Suppressor macrophage treated with lipopolysaccharide for 4 hours (primary cell): ENCODE measurements around the gene HMGCL.
"Not testable (repeated sequence)": the region's sequence is repeated elsewhere in the genome, so short reads cannot be mapped to it uniquely, and the experiment has no call there.

ENCODE experiments used
- DNase-seq: peaks from one replicate; pipeline ENCODE4 v3.0.0-alpha.2; 2020

The HMGCL gene

GRCh38 chr1:23797478-23798448 is 27.5 kb downstream of the HMGCL start:
- DNase-seq, result no peak

DNA sequence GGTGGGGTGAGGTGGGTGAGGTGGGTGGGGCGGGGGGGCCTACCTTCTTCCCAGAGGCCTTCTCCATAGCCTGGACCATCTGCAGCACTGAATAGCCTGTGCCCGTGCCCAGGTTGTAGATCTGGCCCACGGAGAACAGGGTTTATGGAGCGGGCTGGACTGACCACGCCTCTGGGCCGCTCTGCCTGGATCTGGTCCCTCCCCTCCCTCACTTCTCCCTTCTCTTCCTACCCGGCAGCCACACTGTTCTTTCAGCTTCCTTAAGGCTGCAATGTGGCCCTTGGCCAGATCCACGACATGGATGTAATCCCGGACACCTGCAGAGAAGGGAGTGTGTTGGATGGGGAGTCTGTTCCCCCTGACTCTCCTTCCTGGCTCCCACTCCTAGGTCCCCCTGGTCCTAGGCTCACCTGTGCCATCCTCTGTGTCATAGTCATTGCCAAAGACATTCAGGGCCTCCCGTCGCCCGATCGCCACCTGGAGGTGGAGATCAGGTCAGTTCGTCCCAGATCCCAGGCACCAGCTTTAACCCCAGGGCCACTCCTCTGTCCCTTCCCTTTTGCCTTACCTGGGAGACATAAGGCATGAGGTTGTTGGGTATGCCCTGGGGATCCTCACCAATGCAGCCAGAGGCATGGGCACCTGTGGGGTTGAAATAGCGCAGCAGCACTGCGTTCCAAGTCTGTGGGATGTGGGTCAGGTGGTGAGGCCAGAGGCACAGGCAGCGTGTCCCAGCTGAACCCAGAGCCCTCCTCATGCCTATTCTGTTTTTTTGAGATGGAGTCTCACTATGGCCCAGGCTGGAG is 28.6 kb downstream of the HMGCL start:
- no peak for DNase-seq

GRCh38 chr1:23795676-23796465 is 29.4 kb downstream of the HMGCL start:
- no peak for DNase-seq

- not testable (repeated sequence) for DNase-seq
Measured at GRCh38 chr1:23794732-23795182, 30.5 kb downstream of the HMGCL start.

- no peak for DNase-seq
Measured at GRCh38 chr1:23793861-23794731, 31.1 kb downstream of the HMGCL start.

DNA sequence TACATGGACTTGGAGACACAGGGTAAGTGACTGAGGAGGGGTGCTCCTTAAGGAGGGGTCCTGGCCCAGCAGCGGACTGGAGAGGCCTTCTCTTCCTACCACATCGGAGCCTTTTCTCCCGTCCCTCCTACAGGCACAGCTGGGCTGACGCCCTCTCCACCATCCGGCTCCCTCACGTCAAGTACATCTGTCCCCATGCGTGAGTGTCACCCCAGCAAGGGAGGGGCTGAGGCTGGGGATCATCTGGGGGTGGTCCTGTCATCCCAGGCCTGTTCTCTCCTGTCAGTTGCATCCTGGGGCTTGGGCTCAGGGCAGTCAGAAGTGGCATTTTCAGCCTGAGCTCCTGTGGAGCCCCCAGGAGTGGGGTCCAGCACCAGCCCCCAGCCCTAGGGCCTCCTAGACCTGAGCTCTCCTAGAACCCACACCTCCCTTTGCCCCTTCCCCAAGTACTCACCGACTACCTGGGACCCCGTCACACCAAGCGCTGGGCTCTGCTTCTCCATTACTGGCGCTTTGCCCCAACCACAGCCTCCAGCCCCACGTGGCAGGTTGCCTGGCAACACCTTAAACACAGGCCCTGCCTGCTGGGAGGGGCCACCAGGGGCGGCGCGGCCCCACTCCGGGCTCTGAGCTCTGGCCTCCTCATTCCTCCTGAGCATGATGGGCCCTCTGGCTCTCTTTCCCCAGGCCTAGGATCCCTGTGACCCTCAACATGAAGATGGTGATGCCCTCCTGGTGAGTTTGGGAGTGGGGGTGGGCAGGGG is 32.0 kb downstream of the HMGCL start:
- DNase-seq, result no peak

- no peak for DNase-seq
Measured at GRCh38 chr1:23792151-23792945, 32.9 kb downstream of the HMGCL start.

GRCh38 chr1:23791516-23792047 is 33.6 kb downstream of the HMGCL start:
- DNase-seq, result no peak

- DNase-seq, result peak; percentile 96
Measured at GRCh38 chr1:23790696-23791515, 34.3 kb downstream of the HMGCL start, which contains the start of gene LYPLA2. TSS of gene LYPLA2 (plus strand) at chr1:23791145. CDS start at chr1:23792683, 1,538 bp downstream.

- no peak for DNase-seq
Measured at GRCh38 chr1:23788695-23789094, 36.5 kb downstream of the HMGCL start.

- no peak for DNase-seq
Measured at GRCh38 chr1:23787701-23788100, 37.5 kb downstream of the HMGCL start.

GRCh38 chr1:23784846-23785245 is 40.4 kb downstream of the HMGCL start:
- DNase-seq, result no peak

DNA sequence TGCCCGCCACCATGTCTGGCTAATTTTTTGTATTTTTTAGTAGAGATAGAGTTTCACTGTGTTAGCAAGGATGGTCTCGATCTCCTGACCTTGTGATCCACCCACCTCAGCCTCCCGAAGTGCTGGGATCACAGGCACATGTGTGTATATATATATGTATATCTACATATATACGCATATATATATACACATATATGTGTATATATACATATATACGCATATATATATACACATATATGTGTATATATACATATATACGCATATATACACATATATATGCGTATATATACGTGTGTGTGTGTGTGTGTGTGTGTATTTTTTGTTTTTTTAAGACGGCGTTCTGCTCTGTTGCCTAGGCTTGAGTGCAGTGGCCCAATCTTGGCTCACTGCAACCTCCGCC is 42.1 kb downstream of the HMGCL start:
- not testable (repeated sequence) for DNase-seq

- peak; percentile 61 for DNase-seq
Measured at GRCh38 chr1:23779826-23780371, 45.3 kb downstream of the HMGCL start.

DNA sequence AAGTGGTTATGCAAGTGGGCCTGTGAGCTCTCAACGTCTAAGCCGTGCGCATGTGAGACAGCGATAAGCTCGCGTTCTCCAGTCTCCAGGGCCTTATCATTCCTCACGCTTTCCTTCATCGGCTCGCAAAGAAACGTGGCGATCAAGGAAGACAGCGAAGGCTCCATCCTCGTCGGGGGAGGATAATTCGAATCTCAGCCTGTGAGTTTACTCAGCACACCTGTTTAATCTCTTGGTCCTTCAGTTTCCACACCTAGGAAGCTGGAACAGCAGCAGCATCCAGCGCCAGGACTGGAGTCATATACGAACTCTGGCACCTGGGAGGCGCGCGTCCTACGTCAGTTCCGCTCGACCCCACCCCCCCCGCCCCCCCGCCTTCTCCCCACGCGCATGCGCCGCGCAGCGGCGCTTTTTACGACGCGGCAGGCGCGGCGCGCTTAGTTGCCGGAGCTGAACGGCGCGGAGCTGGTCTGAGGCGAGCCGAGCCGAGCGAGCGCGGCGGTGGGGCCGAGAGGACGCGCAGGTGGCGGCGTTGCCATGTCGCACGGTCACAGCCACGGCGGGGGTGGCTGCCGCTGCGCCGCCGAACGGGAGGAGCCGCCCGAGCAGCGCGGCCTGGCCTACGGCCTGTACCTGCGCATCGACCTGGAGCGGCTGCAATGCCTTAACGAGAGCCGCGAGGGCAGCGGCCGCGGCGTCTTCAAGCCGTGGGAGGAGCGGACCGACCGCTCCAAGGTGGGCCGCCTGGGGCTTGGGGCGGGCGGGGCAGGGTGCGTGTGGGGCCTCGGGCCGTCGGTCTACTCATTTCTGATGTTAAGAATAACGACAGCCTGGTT is 47.0 kb downstream of the HMGCL start, which contains the start of gene PITHD1:
TSS of gene PITHD1 (plus strand) at position 440 of the 836 bp plus-strand sequence. CDS start at position 538, 98 bp downstream.
- DNase-seq, result peak; percentile 92

DNA sequence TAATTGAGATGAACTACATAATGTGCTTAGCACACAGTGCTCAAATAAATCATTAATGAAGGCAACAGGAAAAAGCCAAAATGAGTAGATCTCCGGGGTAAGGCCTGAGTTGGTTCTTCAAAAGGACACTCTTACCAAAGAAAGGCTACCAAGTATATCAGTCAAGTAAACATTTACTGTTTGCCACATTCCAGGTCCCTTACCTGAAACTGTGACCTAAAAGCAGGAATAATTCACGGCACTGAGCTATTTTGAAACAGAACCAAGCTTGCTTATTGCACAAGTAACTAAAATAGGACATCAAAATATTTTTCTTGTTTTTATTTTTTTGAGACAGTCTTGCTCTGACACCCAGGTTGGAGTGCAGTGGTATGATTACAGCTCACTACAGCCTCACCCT is 49.0 kb downstream of the HMGCL start:
- no peak for DNase-seq

GRCh38 chr1:23774174-23774880 is 50.9 kb downstream of the HMGCL start:
- no peak for DNase-seq
